Stimulated activated CD8-positive, alpha-beta memory T cell treated with anti-CD3 and anti-CD28 coated beads, Interleukin-12 subunit alpha, Interleukin-12 subunit beta, amount 100 ng/mL, for 24 hours (primary cell): ENCODE measurements around the gene CIDEA.

Experiments
- DNase-seq: peaks from one replicate; pipeline ENCODE4 v3.0.0-alpha.2; 2020; ENCODE audit errors: extremely low read depth

CIDEA gene

GRCh38 chr18:12317664-12318333 is 63.6 kb downstream of the CIDEA start:
- no peak for DNase-seq

GRCh38 chr18:12318334-12318697 is 64.2 kb downstream of the CIDEA start:
- DNase-seq = no peak

- DNase-seq = no peak
These were observed 64.7 kb downstream of the CIDEA start for GRCh38 chr18:12318857-12319256.

GRCh38 chr18:12321333-12321732 is 67.2 kb downstream of the CIDEA start:
- no peak for DNase-seq

GRCh38 chr18:12324991-12325725 is 71.0 kb downstream of the CIDEA start:
- no peak for DNase-seq

GRCh38 chr18:12325726-12326245 is 71.6 kb downstream of the CIDEA start:
- no peak for DNase-seq

GRCh38 chr18:12326711-12327460 is 72.7 kb downstream of the CIDEA start:
- no peak for DNase-seq
